ENCODE data around the gene RNASE7.

The RNASE7 gene

DNA sequence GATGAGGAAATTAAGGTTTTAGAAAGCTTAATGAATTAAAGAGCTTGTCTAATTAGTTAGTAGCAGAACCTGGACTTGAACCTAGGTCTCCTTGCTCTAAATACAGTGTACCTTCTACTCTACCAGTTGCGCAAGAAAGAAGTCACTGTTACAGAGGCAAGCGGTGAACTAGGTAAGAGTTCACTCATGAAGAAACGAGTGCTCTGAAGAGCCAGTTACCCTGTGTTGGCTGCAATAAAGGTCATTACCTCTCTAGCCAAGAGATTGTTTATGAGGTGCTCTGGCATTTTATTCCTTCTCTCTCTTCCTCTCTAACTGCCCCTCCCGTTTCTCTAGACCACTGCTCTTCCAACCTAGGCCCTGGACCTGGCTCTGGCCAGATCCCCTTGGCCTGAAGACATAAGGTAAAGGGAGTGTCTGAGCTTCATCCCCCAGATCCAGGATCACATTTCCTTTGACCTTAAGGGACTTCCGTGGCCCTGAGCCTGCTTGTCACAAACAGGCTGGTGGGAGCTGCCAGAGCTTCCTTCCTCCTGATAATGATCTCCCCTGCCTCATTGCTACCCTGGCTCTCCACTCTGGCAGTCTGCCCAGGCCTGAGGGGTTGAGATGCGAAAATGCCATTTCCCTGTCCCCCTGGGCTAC, 1.9 kb downstream of the RNASE7 start:
- peak; percentile 84 for DNase-seq

DNA sequence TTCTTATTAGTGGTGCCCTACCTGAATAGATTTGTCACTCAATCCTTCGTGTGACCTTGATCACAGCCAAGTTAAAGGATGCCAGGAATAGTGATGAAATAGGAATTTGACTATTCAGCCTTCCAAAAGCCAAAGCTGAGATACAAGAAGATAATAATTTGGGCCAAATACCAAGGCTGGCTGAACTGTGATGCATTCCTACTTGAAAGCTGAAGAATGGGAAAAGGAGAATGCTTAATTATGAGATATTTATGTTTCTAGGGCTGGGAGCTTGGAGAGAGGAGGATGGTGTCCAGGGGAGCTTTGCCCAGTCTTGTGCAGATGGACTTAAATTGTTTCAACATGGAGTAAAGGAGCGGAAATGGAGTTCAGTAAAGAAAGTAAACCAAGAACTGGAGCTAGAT, 5.2 kb downstream of the RNASE7 start:
- no peak for DNase-seq

DNA sequence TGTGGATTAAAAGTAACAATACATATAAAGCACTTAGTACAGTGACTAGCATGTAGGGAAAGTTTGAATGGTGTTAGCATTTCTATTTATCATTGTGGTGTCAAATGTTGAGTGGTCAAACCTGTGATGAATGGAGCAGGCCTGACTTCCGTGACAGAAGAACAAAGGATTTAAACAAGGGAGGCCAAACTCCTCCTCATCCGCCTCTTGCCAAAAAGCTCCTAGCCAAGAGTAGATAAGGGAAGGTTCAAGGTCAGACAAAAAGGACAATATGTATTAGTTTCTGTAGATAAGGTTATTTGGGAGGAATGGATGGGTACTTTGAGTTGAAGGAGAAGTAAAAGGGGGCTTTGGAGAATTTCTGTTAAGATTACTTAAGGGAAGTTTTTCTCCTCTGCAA, 6.5 kb downstream of the RNASE7 start:
- no peak for DNase-seq

DNA sequence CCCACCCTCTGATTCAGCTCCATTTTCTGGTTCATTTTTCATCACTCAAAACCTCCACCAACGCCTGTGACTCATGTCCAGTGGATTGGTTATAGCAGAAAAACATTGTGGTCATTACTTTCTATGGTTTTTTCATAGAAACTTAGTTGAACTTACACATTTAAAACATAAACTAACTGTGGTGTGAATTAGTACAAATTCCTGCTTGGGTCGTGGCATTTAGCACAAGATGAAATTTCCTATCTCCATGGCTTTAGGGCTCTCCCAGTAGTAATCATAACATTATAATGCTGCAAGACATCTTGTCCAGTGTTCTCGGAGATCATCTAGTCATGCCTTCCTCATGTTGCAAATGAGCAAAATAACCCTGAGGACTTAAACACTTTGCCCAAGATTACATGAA, 7.1 kb downstream of the RNASE7 start:
- DNase-seq = no peak

DNA sequence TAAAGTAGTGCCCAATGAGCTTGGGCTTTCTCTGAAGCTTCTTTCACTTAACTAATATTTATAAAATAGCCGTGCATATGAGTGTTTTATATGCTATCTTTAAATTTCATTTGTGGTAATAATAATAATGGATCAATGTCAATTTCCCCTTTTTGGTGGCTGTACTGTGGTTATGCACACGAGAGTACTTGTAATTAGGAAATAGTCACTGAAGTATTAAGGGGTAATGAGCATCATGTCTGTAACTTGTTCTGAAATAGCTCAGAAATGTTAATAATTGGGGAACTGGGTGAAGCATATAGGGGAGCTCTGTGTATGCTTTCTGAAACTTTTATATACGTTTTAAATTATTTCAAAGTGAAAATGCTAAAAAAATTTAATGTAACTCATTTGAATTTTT, 8.4 kb downstream of the RNASE7 start:
- DNase-seq = no peak

DNA sequence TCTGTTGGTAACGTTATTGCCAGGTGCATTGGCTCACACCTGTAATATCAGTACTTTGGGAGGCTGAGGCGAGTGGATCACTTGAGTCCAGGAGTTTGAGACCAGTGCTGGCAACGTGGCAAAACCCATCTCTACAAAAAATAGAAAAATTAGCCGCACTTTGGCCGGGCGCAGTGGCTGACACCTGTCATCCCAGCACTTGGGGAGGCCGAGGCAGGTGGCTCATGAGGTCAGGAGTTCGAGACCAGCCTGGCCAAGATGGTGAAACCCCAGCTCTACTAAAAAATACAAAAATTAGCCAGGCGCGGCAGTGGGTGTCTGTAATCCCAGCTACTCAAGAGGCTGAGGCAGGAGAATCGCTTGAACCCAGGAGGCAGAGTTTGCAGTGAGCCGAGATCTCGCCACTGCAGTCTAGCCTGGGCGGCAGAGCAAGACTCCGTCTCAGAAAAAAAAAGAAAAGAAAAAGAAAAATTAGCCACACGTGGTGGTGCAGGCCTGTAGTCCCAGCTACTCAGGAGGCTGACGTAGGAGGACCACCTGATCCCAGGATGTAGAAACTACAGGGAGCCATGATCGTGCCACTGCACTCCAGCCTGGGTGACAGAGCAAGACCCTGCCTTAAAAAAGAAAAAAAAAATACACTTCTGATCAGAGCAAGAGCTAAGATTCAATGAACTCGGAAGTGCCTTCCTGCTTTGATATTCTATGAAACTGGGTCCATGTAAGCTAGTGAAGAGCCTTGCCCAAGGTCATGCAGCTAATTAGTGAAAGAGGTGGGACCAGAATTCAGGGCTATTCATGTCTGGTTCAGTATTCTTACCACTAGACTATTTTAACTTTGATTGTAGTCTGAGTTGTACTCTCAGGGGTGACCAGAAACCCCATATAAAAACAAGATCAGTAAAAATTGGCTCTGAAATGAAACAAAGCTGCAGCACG, 11.3 kb downstream of the RNASE7 start:
- DNase-seq = no peak

DNA sequence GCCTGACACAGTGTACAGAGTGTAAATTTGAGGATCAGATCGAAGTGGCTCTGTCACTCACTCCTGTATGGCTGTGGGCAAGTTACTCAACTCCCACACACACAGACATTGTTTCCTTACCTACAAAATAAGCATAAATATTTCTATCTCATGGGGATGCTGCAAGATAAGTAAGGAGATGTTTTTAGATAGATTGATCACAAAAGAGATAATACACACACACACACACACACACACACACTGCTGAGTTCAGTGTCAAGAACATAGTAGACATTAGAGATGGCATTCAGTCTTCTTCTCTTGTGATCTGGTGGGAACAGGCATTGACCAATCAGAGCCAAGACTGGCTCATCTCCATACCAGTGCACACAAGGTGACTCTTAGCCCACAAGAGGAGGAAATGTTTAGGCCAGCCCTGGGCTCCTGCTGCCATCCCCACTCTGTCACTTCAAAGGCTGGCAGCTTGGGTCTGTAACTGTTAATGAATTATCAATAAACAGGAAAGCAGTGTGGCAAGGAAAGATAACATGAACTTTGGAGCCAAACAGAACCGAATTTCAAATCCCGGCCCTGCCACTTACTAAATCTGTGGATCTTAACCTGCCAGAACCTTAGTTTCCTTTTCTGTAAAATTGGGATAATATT, 12.1 kb downstream of the RNASE7 start:
- no peak for DNase-seq

DNA sequence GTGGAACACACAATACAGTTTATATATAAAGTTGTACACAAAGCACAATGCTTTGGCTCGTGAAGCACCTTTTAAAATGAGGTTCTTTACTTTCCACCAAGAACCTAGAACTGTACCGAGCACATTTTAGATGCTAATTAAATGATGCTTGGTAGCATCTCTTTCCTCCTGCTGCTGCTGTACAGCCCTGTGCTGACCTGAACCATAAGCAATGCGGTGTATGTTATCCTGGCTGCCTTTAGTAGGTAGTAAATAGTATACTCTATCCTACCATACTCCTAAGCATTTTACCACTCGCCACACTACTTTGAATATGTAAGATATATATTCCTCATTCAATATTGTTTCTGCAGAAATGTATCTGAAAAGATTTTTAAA, 12.6 kb downstream of the RNASE7 start:
- no peak for DNase-seq

DNA sequence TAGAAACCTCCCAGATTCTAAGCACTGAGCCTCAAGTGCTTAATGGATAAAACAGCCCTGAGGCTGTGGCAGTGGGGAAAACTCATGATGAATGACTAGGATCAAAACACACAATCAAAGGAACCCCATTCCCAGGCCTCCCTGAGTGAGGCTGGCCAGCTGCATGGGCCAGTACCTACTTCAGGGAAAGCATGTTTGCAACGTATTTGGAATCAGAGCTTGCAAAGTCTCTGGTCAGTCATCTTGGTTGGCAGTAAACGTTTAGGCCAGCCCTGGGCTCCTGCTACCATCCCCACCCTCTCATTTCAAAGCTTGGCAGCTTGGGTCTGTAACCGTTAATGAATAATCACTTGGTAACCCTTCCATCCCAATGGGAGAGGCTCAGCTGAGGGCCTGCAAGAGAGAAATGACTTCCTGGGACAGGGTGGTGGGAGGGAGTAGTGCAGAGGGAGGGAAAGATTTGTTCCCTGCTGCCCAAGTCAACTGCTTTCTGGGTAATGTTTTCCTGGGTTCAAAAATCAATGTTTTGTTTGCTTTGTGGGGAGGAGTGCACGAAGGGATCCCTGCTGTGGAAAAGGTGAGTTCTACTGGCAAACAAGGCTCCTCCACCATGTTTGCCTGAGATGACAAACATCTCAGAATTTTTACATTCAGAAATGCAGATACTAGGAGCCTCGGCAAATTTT, 13.4 kb downstream of the RNASE7 start:
- no peak for DNase-seq

DNA sequence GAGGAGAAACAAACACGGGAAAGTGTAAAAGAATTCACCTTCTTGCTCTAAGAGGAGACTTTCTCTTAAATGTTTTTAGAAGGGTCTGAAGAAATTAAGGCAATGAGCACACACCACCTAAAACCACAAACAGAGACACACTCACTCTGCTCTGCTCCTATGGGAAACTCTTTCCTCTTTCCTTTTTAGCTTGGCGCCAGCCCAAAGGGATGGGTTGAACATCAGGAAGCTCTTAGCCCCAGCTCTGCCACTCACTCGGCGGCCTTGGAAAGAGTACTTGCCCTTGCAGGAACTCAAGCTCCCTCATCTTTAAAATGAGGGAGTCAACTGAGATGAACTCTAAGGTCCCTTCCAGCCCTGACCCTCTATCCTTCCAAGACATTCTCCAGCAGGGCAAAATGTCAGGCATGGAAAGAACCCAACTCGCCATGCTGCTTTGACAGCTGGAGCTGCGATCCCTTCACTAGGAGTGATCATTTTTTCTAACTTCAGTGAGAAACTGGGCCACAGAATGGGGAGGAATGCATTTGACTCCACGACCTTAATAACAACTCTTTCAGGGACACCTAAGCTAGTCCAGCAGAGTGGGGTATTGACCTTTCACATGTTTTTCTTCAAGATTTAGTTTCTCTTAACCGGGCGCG, 14.5 kb downstream of the RNASE7 start:
- no peak for DNase-seq

DNA sequence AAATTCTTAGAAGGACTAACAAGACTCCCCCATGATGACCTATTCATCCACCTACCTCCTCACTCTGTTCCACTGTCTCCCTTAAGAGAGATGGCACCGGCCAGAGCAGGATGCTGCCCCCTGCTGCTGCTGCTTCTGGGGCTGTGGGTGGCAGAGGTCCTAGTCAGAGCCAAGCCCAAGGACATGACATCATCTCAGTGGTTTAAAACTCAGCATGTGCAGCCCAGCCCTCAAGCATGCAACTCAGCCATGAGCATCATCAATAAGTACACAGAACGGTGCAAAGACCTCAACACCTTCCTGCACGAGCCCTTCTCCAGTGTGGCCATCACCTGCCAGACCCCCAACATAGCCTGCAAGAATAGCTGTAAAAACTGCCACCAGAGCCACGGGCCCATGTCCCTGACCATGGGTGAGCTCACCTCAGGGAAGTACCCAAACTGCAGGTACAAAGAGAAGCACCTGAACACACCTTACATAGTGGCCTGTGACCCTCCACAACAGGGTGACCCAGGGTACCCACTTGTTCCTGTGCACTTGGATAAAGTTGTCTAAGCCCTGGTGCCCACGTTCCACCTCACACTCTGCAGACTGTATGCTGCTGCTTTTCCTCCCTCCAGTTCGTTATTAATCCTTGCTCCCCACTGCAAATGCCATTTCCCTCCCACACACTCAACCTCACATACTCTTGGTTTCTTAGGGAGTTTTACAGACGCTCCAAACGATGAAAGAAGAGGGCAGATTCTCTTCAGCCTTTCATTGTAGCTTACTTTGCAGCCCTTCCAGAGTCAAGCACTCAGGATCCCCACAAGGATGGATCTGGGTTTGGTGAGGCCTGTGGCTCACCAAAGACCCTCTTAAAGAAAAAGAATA, 15.9 kb downstream of the RNASE7 start, which contains the start of gene RNASE8:
Gene RNASE8, plus strand, starts transcription at position 20 of the 873 bp plus-strand sequence. Its CDS starts 71 bp downstream, at position 91.
- no peak for DNase-seq

DNA sequence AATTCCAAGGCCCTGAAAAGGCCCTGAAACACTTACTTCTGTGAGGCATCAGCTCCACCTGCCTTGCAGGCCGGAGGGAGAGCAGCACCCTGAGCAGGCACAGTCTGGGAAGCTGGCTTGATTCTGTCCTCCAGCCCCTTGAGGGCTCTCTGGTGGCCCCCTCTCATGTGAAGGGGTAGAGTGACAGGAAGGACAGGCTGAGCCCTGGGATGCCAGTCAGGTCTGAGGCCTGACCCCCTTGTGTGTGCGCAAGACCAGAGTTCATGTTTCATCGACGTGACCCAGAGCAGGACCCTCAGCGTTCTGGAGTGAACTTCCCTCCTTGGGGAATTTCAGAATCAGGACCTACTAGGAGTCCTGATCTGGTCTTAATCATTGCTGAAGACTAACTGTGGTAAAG, 16.7 kb downstream of the RNASE7 start:
- DNase-seq = no peak

DNA sequence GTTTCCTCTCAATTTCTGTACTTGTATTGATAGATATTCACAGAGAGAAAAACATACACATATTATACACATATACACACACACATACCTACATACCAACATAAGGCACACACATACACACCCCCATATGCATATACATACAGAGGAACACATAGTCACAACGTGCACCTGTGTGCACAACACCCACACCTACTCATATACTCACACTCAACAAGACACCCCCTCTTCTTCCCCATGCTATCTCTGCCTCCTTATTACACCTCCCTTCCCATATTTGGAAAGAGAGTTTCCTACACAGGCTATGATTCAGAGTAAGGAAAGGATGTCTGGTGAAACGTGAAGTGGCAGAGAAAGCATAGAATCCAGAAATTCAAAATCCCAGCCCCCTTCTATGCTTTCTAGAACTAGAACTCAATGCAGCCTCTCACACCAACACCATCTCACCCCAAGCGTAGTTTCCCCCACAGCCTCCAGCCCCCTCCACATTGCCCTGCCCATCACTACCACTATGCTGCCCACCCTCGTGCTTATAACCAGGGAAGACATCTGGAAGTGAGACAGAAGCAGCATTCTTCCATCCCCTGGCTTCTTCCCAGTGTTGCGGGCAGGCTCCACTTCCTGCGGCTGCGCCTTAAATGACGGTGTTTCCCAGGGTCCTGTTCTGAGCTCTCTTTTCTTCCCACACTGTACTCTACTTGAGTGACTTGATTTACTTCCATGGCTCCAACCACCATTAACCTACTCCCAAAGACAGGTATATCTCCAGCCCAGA, 17.9 kb downstream of the RNASE7 start:
- DNase-seq = no peak

DNA sequence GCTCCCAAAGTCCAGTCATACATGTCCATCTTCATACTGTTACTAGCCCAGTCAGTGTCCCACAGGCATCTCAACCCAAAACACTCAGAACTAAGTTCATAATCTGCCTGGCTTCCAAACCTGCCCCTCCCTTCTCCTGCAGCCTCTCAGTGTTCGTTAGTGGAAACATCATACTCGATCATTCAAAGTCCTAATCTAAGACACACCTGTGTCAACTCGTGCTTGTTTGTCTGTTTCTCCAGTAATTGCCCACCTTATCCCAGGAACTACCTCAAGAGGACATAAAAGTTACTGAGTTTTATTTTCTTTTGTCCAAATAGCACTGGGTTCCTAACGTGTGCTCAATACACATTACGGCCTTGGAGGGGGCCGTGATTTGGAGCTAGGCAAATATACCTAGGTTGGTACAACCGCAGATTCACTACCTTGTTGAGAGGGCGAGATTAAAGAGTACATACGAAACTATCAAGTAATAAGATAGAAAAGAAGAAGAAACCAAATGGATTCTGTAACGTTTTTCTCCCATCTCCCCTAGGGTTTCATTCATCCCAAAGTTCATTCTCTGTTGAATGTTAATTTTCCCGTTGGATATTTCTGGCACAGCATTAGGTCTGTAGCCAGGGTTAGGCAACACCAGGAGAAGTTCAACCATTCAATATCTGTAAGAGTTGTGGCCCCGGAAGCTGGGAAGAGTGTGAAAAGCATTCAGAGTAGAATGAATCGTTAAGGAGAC, 18.6 kb downstream of the RNASE7 start:
- no peak for DNase-seq

DNA sequence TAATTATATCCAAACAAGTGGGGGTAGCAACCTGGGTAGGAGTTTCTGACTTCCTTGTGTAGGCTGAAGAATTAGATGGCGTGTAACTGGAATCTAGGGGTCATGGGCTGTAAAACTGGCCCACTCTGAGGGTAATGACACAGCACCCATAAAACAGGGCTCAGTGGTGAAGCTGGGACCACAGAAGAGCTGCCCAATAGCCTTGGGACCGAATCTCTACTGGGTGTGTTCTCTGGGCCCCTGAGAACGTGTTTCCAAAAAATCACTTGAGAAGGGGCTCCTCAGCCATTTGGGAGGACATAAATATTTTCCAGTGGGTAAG, 19.1 kb downstream of the RNASE7 start:
- no peak for DNase-seq

DNA sequence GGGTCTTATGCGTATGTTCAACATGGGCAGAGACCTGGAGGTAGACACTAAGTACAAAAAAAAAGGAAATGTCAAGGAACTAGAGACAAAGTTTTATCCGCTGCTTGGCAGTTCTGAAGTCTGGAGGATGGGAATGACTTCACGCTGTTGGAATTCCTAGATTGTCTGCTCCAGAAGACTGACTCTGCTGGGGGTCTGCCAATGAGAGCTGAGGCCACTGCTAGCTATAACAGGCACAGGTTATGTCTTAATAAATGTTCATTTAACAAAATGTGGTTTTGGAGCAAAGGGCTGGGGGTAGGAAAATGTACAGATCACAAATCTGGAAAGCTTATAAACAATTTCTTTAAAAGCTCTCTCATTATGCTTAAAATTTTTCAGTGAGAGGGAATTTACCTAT, 21.3 kb downstream of the RNASE7 start:
- no peak for DNase-seq

DNA sequence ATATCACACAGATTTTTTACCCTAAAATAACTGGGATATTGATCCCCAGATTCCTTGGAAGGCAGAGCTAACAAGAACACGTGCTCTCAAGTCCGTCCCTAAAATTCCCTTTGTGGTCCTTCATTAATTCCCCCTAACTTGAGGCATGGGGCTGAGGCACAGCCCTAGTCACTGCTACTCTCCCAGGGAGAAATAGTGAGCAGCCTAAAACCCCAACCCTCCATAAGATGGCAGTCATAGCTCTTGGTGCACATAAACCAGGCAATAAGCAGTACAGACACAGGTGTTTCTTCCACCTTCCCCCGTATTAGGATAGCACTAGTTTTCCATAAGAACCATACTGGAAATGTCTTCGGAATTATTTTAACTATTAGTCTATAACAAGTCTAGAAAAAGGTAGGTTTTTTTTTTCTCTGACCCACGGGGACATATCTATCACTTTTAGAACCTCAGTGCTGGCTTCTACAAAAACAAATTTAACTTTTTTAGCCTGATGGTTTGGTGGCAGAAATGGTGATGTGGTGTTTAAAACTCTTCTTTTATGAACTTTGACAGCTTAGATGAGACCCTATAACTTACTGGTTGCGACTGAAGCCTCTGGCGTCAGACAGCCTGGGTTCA, 24.8 kb downstream of the RNASE7 start:
- DNase-seq = no peak

DNA sequence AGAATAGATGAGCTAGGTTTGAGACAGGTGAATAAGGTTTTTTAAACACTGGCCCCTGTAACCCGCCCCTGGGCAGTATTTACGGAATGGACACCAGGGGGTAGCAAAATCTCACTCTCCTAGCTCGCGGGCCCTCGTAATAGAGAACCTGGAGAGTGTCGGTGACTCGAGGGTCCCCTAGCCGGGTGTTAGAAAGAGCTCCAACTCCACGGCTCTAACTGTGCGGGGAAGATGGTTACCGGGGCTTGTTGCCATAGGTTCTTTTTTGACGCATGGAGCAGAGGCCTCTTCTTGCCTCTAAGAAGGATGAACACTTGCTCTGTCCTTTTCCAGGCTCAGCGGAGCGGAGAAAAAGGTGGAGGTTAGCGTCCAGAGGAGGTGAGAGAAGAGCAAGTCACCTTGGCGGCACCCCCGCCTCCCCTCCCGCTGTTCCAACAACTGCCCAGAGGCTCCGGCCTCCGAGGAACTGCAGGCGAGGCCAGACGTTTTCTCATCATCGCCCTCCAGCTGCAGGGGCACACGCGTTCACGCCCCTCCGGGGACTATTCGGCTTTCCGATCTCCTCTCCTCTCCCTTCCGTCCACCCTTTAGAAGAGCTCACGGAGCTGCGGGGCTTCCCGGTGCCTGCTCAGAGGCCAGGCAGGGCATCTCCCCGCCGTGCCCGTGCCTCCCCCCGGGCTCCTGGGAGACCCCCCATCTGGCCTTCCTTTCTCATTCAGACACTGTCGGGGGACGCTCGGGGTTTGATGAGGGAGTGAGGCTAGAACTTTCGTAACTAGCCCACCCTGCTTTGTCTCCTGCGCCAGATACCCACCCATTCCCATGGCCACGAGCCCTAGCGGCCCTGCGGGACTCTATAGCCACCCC, 26.6 kb downstream of the RNASE7 start:
- peak; percentile 27 for DNase-seq

Measured in GF-D8 (cell line).